HG03432 (cell line): ENCODE measurements around the gene PTPN5.
"Not testable (repeated sequence)": the region's sequence is repeated elsewhere in the genome, so short reads cannot be mapped to it uniquely, and the experiment has no call there.

Experiments used
- ATAC-seq: cut with Tn5 transposase; IDR thresholded peaks from one replicate; pipeline ENCODE4 v1.9.1; 2021; ENCODE audit warnings: mild to moderate bottlenecking, moderate library complexity; ENCODE audit not compliant: unreplicated experiment

The PTPN5 gene

DNA sequence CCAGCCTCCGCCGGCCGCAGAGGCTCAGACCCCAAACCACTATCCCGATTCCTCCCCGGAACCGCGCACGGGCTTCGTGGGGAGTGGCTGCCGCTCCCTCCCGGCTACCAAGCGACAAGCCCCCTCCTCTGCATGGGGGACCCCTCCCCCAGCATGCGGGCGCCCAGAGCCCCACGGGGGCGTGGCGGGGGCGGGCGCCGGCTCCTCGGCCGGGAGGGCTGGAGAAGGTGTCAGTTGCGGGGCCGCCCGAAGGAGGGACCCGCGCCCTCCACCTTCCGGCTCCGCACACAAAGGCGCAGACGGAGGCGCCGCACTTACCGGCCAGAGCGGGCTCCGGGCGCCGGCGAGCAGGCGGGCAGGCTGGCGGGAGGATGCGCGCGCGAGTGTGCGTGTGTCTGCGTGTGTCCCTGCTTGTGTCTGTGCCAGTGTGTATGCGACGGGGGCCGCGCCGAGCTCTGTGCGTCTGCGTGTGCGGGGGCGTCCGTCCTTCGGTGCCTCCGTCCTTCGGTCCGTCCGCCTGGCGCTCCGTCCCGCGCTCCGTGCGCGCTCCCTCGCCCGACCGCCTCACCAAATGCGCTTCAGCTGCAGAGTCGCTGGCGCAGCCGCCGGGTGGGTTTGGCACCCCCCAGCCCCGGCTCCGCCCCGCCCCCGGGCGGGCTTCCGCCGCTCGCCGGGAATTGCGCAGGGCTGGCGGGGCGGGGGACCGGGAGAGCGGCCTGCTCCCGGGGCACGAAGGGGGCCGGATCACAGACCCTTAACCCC is at the start of gene PTPN5:
TSS of gene PTPN5 (minus strand) at position 592 of the 762 bp plus-strand sequence. CDS start 19,840 bp downstream, outside the sequence.
- ATAC-seq, result no peak

- ATAC-seq, result no peak
Measured at GRCh38 chr11:18836417-18836816, 44.8 kb upstream of the PTPN5 start.

DNA sequence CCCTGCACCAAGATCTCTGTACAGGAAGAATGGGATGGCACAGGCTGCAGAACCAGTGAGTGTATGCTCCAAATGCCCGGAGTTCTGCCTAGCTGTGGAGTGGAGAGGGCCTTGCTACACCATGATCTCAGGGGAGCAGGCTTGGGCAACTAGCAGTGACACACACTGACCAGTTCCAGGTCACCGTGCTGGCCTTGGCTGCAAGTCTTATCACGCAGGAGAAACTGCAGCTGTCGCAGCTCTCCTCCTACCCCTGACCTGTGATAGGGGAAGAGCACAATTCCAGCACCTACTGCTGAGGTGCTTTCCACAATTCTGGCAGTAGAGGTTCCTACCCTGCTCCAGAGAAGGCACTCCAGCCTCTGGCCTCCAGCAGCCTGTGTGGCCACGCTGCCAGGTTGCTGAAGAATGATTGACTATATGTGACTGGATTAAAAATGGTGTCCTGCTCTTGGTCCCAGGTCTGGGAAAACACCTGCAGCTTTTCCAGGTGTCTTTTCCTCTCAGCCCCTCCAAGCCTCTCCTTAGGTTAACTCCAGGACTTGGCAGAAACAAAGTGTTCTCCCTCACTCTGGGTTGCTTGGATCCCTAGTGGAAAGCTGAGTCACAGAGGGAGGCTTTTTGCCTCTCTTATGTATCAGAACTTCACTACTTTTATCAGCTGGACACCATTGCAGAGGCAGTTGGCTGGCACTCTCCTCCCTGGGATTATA is 43.3 kb upstream of the PTPN5 start:
- ATAC-seq, result no peak

- ATAC-seq, result not testable (repeated sequence)
Measured at GRCh38 chr11:18820160-18820559, 28.6 kb upstream of the PTPN5 start.

- ATAC-seq, result no peak
Measured at GRCh38 chr11:18804199-18804999, 12.8 kb upstream of the PTPN5 start.

GRCh38 chr11:18802381-18803257 is 11.0 kb upstream of the PTPN5 start:
- ATAC-seq, result no peak

DNA sequence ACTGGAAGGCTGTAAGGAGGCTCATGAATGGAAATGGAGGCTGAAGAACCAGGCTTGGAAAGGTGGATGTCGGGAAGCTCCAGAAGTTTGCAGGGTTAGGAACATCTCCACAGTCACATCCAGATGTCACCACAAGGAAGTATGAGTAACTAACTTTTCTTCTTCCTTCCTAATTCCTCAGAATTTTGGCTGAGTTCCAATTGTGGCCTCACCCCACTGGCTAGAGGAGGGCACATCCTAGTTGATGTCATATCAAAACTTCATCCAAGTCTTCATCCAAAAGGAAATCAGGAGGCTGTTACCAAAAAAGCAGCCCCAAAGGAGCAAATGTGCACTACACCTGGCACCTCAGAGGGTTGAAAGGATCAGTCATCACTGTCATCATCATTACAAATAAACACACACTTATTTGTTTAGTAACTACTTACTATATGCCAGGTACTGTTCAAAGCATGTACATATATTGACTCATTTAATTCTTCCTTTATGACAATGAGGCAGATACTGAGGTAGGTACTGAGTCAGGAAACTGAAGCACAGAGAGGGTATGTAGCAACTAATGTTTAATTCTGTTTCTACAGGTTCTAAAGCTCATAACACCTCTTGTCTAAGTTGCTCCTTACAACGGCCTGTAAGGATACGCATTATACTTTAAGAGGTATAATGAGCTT is 7.3 kb upstream of the PTPN5 start:
- no peak for ATAC-seq

GRCh38 chr11:18794956-18795355 is 3.4 kb upstream of the PTPN5 start:
- no peak for ATAC-seq

GRCh38 chr11:18792827-18793226 is 1.2 kb upstream of the PTPN5 start:
- no peak for ATAC-seq

DNA sequence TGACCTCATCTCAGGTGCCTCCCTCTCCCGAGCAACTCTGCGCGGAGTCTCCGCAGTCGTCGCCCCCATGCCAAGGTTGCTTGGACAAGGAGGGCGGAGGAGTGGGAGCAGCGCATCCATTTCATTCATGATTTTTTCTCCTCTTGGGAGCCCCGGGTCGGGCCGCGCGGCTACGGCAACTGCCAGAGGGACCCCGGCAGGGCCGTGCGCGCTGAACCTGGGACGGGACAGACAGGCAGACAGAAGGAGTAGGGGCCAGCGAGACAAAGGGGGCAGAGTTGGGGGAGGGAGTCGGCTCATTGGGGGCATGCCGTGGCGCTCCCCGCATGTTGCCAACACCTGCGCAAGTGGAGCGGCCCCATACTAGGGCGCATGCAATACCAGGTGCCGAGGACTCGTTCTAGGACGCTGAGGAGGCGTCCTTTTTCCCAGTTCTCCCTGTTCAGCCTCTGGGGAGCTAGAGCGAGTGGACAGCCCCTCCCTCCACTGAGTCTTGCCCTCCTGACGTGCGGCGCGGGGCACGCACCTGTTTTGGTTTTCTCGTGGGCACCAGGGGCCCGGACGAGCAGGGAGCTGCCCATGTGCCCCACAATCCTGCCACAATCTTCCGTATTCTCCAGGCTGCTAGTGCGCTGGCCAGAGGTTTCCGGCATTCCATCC is 501 bp upstream of the PTPN5 start:
- no peak for ATAC-seq

DNA sequence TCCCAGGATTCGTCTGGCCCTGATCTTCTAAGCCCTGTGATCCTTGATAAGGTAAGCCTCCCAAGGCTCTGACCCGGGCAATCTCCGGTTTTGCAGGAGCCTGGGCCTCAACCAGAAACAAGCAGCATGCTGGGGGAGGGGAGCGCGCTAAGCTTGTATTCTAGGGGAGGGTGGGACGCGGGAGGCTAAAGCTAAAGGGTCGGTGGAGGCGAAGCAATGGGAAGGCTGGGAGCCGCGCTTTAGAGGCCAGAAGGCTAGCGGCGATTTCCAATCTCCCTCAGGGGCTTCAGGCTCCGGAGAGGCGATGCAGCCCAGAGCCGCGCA is 753 bp downstream of the PTPN5 start:
- ATAC-seq, result no peak

DNA sequence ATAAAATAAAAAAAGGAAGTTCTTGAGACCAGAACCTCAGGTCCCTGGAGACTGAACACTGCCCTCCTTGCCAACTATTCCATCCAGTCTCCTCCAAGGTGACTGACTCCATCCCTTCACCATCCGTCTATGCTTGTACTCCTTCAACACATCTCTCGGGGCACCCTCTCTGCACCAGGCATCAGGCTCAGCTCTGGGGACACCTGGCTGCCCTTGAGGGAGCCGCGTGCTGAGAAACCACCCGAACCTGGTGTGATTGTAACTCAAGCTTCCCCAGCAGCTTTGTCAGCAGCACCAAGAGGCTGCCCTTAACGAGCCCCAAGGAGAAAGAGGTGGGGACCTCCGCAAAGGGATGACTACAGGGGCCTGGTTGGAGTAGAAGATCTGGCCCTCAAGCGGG is 1.7 kb downstream of the PTPN5 start:
- ATAC-seq, result no peak

DNA sequence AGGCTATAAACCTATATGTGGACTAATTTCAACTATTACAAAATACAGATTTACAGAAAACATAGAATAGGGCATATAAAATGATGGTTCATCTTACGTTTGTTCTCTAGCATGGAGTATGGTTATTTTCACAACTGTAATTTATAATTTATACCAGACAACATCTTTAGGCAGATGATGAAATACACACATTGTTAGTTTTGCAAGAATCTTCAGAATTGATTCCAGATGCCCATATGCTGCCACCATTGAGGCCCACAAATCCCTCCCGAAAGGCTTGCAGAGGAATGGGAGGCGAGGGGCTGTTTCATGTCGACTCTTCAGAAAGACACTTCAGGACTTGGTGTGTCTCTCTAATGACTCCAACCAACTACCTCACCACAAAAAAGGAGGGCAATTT is 6.2 kb downstream of the PTPN5 start:
- ATAC-seq, result no peak

DNA sequence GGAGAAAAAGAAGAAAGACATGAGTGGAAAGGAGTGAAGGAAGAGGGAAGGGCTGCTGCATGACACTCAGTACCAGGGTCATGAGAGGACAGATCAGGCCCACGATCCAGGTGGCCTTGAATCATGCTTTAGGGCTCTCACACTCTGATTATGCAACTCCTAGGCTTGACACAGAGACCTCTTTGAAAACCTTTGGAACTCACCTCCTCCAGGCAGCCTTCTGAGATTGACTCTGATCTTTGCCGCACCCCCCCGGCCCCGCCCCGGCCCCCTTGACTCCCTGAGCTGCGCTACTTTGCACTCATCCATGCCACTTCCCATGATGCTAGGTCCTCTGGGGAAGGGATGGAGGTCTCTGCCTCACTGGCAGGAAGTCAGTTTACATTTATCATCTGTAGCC is 10.7 kb downstream of the PTPN5 start:
- no peak for ATAC-seq

DNA sequence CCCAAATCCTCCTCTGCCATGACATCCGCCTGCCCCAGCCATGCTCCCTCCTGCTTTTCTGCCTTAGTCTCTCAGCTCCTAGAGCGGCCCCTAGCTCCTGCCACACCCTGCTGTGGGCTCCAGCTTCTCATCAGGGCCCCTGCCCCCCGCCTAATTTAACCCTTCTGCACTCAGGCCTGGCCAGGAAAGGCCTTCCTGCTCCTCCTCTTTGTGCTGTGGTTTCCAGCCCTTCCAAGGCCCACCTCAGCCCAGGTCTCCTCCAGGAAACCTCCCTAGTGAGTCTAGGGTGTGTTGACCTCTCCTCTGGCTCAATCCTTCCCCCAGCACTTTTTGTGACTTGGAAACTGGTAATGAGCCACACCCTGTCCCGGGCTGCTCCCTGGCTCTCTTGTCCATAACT is 11.3 kb downstream of the PTPN5 start:
- no peak for ATAC-seq

DNA sequence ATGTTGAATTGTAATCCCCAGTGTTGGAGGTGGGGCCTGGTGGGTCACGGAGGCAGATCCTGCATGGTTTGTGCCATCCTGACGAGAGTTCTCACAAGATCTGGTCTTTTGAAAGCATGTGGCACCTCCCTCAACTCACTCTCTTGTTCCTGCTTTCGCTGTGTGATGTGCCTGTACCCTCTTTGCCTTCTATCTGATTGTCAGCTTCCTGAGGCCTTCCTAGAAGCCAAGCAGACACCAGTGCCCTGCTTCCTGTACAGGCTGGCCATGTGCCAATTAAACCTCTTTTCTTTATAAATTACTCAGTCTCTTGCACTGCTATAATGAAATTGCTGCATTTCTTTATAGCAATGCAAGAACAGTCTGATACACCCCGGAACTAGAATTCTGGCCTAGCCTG is 13.1 kb downstream of the PTPN5 start:
- no peak for ATAC-seq

- ATAC-seq, result no peak
Measured at GRCh38 chr11:18776324-18776723, 15.3 kb downstream of the PTPN5 start.

DNA sequence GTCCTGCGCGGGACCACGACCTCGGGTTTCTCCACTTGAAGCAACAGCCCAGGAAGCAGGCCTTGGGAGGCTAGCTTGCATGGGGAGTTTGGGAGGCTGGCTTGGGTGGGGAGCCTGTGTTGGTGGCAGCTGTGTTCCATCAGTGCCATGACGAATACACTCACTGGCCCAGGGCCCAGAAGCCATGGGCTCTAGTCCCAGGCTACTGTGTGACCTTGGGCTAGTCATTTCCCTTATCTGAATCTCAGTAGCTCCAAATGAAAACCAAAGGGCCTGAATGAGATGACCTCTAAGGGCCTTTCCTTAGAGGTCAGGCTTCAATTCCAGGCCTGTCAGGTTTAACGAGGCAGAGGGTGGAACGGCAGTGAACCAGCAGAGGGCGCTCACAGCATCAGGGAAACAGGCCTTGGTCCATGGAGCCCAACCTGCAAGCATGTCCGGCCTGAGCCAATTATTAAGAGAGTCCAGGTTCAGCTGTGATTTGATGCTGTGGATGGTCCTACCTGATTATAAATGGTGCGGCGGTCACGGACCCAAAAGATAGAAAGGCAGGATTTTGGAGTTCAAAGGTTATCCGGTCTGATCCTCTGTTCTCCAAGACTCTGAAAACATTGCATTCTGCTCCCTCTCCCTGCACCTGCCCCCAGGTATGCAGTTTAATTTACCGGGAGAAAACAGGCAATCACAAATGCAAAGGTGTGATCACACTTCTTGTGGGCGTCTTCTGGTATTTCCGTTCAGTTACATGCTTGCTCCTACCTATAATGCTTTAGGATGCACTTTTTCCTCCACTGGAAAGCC is 15.9 kb downstream of the PTPN5 start:
- peak; percentile 84 for ATAC-seq

DNA sequence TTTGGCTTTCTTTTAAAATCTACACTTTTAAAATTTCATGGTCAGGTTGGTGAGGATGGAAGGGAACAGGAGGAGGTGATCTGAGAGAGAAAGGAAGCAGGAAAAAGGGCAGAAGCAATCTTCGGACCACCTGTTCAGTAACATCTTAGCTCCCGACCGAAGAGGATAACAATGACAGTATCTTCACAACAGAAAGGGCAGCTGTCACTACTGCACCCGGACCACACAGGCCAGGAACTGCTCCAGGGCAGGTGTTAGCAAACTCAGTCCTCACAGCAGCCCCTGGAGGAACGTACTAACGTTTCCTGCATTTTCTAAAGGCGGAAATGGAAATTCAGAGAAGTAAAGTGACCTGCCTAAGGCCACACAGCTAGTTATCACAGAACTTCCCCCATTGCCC is 16.8 kb downstream of the PTPN5 start:
- ATAC-seq, result no peak
